SK-N-SH treated with all-trans-retinoic acid at 6 μM for 48 hours (cell line): ENCODE data around the gene TDRD9.

Source experiments
- ARNTL ChIP-seq: fragments of 450-650 bp; formaldehyde crosslinking; IDR thresholded peaks from 2 replicates; pipeline ENCODE4 v1.5.0; 2020; ENCODE audit warnings: low read depth, mild to moderate bottlenecking, moderate library complexity, borderline replicate concordance
- BACH2 ChIP-seq: fragments of 250-450 bp; sonication (Bioruptor Pico); IDR thresholded peaks from 2 replicates; pipeline ENCODE4 v1.9.0; 2021; ENCODE audit warnings: mild to moderate bottlenecking, borderline replicate concordance
- CSDC2 ChIP-seq: fragments of 250-450 bp; sonication (Bioruptor Pico); IDR thresholded peaks from 2 replicates; pipeline ENCODE4 v1.5.0; 2020; ENCODE audit warnings: mild to moderate bottlenecking, moderate library complexity
- OSR1 ChIP-seq: fragments of 250-450 bp; sonication (Bioruptor Pico); IDR thresholded peaks from 2 replicates; pipeline ENCODE4 v1.8.0; 2022; ENCODE audit warnings: moderate library complexity, mild to moderate bottlenecking, inconsistent platforms
- SNAI2 ChIP-seq: fragments of 250-450 bp; sonication (Bioruptor Pico); IDR thresholded peaks from 2 replicates; pipeline ENCODE4 v1.5.0; 2020; ENCODE audit warnings: mild to moderate bottlenecking, moderate library complexity
- TOX ChIP-seq: fragments of 250-450 bp; sonication (Bioruptor Pico); IDR thresholded peaks from 2 replicates; pipeline ENCODE4 v1.8.0; 2021; ENCODE audit warnings: mild to moderate bottlenecking, moderate library complexity, borderline replicate concordance
- ZC3H10 ChIP-seq: fragments of 250-450 bp; sonication (Bioruptor Pico); IDR thresholded peaks from 2 replicates; pipeline ENCODE4 v1.5.1; 2021; ENCODE audit warnings: mild to moderate bottlenecking, moderate library complexity
- ZFP30 ChIP-seq: fragments of 450-650 bp; formaldehyde crosslinking; IDR thresholded peaks from 2 replicates; pipeline ENCODE4 v1.5.0; 2022; ENCODE audit warnings: mild to moderate bottlenecking, moderate library complexity
- ZNF70 ChIP-seq: fragments of 450-650 bp; formaldehyde crosslinking; IDR thresholded peaks from 2 replicates; pipeline ENCODE4 v1.5.0; 2020; ENCODE audit warnings: mild to moderate bottlenecking, moderate library complexity
- ZNF8 ChIP-seq: fragments of 450-650 bp; formaldehyde crosslinking; IDR thresholded peaks from 2 replicates; pipeline ENCODE4 v1.5.0; 2020; ENCODE audit warnings: mild to moderate bottlenecking, moderate library complexity
- TF ChIP-seq, protein P1 (sequence below): fragments of 250-450 bp; sonication (Bioruptor Pico); IDR thresholded peaks from 2 replicates; pipeline ENCODE4 v1.8.0; 2020; ENCODE audit warnings: mild to moderate bottlenecking, moderate library complexity, borderline replicate concordance
- TF ChIP-seq, protein P2 (sequence below): fragments of 250-450 bp; sonication (Bioruptor Pico); IDR thresholded peaks from 2 replicates; pipeline ENCODE4 v1.5.1; 2021; ENCODE audit warnings: mild to moderate bottlenecking, moderate library complexity

DNA sequence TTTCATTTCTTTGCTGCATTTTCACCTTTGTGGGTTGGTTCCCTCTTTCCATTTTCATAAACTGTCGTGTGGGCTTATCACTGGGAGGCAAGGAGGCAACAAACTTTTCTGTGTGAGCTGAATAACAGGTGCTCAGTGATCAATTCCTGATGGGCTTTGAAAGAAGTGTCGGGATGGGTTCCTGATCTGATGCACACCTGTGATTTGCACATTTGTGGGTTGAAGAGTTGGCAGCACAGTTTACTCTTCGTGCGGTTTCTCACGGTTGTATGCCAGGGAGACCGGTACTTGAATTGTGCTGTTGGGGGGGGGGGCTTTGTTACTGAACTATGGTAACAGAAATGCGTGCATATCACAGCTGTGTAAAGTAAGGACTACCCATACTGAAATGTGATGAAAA lies 141.3 kb downstream of the TDRD9 start:
- TF ChIP-seq, protein P1, sequence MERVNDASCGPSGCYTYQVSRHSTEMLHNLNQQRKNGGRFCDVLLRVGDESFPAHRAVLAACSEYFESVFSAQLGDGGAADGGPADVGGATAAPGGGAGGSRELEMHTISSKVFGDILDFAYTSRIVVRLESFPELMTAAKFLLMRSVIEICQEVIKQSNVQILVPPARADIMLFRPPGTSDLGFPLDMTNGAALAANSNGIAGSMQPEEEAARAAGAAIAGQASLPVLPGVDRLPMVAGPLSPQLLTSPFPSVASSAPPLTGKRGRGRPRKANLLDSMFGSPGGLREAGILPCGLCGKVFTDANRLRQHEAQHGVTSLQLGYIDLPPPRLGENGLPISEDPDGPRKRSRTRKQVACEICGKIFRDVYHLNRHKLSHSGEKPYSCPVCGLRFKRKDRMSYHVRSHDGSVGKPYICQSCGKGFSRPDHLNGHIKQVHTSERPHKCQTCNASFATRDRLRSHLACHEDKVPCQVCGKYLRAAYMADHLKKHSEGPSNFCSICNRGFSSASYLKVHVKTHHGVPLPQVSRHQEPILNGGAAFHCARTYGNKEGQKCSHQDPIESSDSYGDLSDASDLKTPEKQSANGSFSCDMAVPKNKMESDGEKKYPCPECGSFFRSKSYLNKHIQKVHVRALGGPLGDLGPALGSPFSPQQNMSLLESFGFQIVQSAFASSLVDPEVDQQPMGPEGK (CRISPR knock-in tag): no peak
- TF ChIP-seq BACH2: no peak
- no peak for TF ChIP-seq ARNTL (CRISPR knock-in tag)
- TF ChIP-seq ZNF8 (CRISPR knock-in tag): no peak
- TF ChIP-seq ZFP30 (CRISPR knock-in tag): no peak
- TF ChIP-seq ZNF70: no peak
- no peak for TF ChIP-seq ZC3H10 (CRISPR knock-in tag)
- TF ChIP-seq CSDC2 (CRISPR knock-in tag): no peak
- TF ChIP-seq, protein P2, sequence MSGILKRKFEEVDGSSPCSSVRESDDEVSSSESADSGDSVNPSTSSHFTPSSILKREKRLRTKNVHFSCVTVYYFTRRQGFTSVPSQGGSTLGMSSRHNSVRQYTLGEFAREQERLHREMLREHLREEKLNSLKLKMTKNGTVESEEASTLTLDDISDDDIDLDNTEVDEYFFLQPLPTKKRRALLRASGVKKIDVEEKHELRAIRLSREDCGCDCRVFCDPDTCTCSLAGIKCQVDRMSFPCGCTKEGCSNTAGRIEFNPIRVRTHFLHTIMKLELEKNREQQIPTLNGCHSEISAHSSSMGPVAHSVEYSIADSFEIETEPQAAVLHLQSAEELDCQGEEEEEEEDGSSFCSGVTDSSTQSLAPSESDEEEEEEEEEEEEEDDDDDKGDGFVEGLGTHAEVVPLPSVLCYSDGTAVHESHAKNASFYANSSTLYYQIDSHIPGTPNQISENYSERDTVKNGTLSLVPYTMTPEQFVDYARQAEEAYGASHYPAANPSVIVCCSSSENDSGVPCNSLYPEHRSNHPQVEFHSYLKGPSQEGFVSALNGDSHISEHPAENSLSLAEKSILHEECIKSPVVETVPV (CRISPR knock-in tag): no peak
- no peak for TF ChIP-seq TOX (CRISPR knock-in tag)
- no peak for TF ChIP-seq SNAI2 (CRISPR knock-in tag)
- no peak for TF ChIP-seq OSR1 (CRISPR knock-in tag)
